Nephron (organoid): Measurements from ENCODE around the gene PARK7.

ENCODE experiments used
- H3K27ac Mint-ChIP-seq, 3 experiments: 2 replicates each; pipeline ENCODE4 v1.8.0; 2020; ENCODE audit warnings: mixed read lengths in 3 of 3, mild to moderate bottlenecking in 2 of 3, moderate library complexity in 1 of 3
- H3K27me3 Mint-ChIP-seq: 2 replicates; pipeline ENCODE4 v1.8.0; 2021; ENCODE audit warnings: low read depth, mild to moderate bottlenecking, moderate library complexity, mixed read lengths
- H3K36me3 Mint-ChIP-seq: 2 replicates; pipeline ENCODE4 v1.8.0; 2020; ENCODE audit warnings: low read depth, mixed read lengths
- H3K4me1 Mint-ChIP-seq: 2 replicates; pipeline ENCODE4 v1.8.0; 2020; ENCODE audit warnings: mixed read lengths
- H3K4me3 Mint-ChIP-seq, 3 experiments: 2 replicates each; pipeline ENCODE4 v1.8.0; 2020; ENCODE audit warnings: mild to moderate bottlenecking in 3 of 3, mixed read lengths in 3 of 3, moderate library complexity in 2 of 3
- H3K9me3 Mint-ChIP-seq: 2 replicates; pipeline ENCODE4 v1.8.0; 2020; ENCODE audit warnings: mixed read lengths
- CTCF ChIP-seq, 3 experiments: fragments of 200-600 bp; sonication (generic); IDR thresholded peaks; one replicate each; pipeline ENCODE4 v1.5.0; 2021; ENCODE audit warnings: antibody characterized with exemption in 3 of 3; ENCODE audit not compliant: unreplicated experiment in 3 of 3

The PARK7 gene

GRCh38 chr1:7989762-7990428 is 28.4 kb downstream of the PARK7 start:
- H3K27ac Mint-ChIP-seq, result no peak overlapping the region
- no peak for TF ChIP-seq CTCF (IDR thresholded peaks at IDR 0.05; ENCODE audit: unreplicated experiment in 3 of 3)
- H3K27me3 Mint-ChIP-seq, result no peaks in the 10 kb centered on the region
- H3K9me3 Mint-ChIP-seq, result no peaks in the 10 kb centered on the region
- H3K4me1 Mint-ChIP-seq, result no peaks in the 10 kb centered on the region
- H3K36me3 Mint-ChIP-seq, result peaks cover 42% of the 10 kb centered on the region
- H3K4me3 Mint-ChIP-seq, result no peak overlapping the region

DNA sequence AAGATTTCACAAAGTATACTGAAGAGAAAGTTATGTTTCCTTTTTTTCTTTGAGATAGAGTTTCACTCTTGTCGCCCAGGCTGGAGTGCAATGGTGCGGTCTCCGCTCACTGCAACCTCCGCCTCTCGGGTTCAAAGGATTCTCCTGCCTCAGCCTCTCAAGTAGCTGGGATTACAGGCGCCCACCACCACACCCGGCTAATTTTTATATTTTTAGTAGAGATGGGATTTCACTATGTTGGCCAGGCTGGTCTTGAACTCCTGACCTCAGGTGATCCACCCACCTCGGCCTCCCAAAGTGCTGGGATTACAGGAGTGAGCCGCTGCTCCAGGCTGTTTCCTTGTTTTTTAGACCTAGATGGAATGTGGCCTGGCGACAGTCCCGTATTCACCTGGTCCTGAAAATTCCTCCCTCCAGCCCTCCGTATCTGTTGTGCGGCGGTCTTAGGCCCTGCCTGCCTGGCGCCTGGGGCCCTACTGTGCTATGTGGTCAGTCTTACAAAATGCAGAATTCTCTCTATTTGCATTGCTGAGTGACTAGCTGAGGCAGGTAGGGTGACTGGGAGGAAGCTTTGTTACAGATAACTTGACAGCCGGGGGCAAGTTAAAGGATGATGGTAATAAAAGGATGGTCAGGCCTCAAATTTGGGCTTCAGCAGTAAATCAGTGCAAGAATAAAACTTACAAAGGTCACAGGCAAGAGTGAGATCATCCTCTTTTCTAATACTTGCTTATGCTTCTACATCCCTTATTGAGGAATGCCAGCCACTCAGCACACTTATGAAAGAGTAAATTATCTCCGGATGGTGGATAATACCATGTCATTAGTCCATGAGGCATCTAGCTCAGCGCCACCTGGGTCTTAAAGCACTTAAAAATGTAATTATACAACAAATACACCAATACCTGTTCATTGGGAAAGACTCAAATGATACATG is 30.3 kb downstream of the PARK7 start:
- Mint-ChIP-seq H3K4me1 (no peaks in the 10 kb centered on the region), H3K27me3 (no peaks in the 10 kb centered on the region), H3K9me3 (no peaks in the 10 kb centered on the region), H3K27ac (no peak overlapping the region), H3K36me3 (peaks cover 26% of the 10 kb centered on the region), H3K4me3 (no peak overlapping the region)
- no peak for TF ChIP-seq CTCF (IDR thresholded peaks at IDR 0.05; ENCODE audit: unreplicated experiment in 3 of 3)

DNA sequence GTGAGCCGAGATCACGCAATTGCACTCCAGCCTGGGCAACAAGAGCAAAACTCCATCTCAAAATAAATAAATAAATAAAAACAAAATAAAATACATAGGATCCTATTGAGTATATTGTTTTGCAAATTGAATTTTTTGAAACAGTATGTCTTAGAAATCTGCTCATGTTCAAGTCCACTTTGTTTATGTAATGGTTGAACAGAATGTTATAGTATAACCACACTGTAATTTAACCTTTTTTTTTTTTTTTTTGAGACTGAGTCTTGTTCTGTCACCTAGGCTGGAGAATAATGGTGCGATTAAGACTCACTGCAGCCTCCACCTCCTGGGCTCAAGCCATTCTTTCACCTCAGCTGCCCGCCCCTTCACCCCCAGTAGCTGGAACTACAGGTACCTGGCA is 31.4 kb downstream of the PARK7 start:
- Mint-ChIP-seq H3K4me3 (no peak overlapping the region), H3K27ac (no peak overlapping the region), H3K36me3 (peaks cover 21% of the 10 kb centered on the region), H3K4me1 (no peaks in the 10 kb centered on the region), H3K27me3 (no peaks in the 10 kb centered on the region), H3K9me3 (no peaks in the 10 kb centered on the region)
- TF ChIP-seq CTCF (IDR thresholded peaks at IDR 0.05; ENCODE audit: unreplicated experiment in 3 of 3), result no peak

DNA sequence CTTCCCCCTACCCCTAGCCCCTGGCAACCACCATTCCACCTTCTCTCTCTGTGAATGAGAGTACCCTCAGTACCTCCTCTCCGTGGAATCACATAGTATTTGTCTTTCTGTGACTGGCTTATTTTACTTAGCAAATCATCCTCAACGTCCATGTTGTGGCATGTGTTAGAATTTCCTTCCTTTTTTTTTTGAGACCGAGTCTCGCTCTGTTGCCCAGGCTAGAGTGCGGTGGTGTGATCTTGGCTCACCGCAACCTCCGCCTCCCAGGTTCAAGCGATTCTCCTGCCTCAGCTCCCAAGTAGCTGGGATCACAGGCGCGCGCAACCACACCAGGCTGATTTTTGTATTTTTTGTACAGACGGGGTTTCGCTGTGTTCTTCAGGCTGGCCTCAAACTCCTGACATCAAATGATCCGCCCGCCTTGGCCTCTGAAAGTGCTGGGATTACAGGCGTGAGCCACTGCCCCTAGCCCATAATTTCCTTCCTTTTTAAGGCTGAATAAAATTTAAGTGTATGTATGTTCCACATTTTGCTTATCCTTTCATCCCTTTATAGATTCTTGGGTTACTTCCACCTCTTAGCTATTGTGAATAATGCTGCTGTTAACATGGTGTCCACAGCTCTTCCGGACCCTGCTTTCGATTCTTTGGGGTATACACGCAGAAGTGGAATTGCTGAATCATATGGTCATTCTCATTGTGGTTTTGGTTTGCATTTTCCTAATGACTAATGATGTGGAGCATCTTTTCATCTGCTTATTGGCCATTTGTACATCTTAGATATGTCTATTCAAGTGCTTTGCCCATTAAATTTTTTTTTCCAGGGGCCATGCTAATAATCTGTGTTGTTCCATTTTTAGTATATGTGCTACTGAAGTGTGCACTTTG is 32.3 kb downstream of the PARK7 start:
- peaks cover 19% of the 10 kb centered on the region for H3K36me3 Mint-ChIP-seq
- no peak for TF ChIP-seq CTCF (IDR thresholded peaks at IDR 0.05; ENCODE audit: unreplicated experiment in 3 of 3)
- no peaks in the 10 kb centered on the region for H3K27me3 Mint-ChIP-seq
- no peak overlapping the region for H3K27ac Mint-ChIP-seq
- H3K4me1 Mint-ChIP-seq, result no peaks in the 10 kb centered on the region
- no peak overlapping the region for H3K4me3 Mint-ChIP-seq
- no peaks in the 10 kb centered on the region for H3K9me3 Mint-ChIP-seq

DNA sequence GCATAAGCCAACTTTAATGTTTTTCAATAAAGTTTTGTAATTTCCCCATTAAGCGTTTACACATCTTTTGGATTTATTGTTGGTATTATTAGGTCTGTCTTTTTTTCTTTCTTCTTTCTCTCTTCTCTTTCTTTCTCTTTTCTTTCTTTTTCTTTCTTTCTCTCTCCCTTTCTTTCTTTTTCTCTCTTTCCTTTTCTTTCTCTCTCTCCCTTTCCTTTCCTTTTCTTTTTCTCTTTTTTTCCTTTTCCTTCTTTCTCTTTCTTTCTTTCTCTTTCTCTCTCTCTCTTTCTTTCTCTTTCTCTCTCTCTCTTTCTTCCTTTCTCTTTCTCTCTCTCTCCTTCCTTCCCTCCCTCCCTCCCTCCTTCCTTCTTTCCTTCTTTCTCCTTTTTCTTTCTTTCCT is 33.3 kb downstream of the PARK7 start:
- no peaks in the 10 kb centered on the region for H3K4me1 Mint-ChIP-seq
- TF ChIP-seq CTCF (IDR thresholded peaks at IDR 0.05; ENCODE audit: unreplicated experiment in 3 of 3), result no peak
- H3K36me3 Mint-ChIP-seq, result peaks cover 16% of the 10 kb centered on the region

More for the DNA sequence above, 33.3 kb downstream of the PARK7 start:
- Mint-ChIP-seq H3K9me3 (no peaks in the 10 kb centered on the region), H3K27me3 (no peaks in the 10 kb centered on the region), H3K27ac (no peak overlapping the region), H3K4me3 (no peak overlapping the region)
